WTC11 (cell line): ENCODE results near the gene CASKIN1.

ENCODE experiments used
- CTCF ChIP-seq: fragments of 200-600 bp; IDR thresholded peaks from 2 replicates; pipeline ENCODE4 v1.8.0; 2022; ENCODE audit warnings: antibody characterized with exemption
- ESRRA ChIP-seq: sonication (generic); formaldehyde crosslinking; IDR thresholded peaks from 2 replicates; pipeline ENCODE4 v1.8.1; 2022; ENCODE audit warnings: mild to moderate bottlenecking, missing genetic modification reagents, borderline replicate concordance
- FOXK1 ChIP-seq: sonication (generic); formaldehyde crosslinking; IDR thresholded peaks from 2 replicates; pipeline ENCODE4 v1.8.0; 2022; ENCODE audit warnings: mild to moderate bottlenecking, moderate library complexity, missing genetic modification reagents
- MAX ChIP-seq: sonication (generic); formaldehyde crosslinking; IDR thresholded peaks from 2 replicates; pipeline ENCODE4 v1.8.0; 2022; ENCODE audit warnings: mild to moderate bottlenecking, missing genetic modification reagents
- MYBL2 ChIP-seq: sonication (generic); formaldehyde crosslinking; IDR thresholded peaks from 2 replicates; pipeline ENCODE4 v1.8.1; 2023; ENCODE audit warnings: mild to moderate bottlenecking, moderate library complexity, missing genetic modification reagents
- SP1 ChIP-seq: sonication (generic); formaldehyde crosslinking; conservative IDR thresholded peaks from 2 replicates; pipeline ENCODE4 v1.8.1; 2022; ENCODE audit warnings: missing genetic modification reagents
- TEAD1 ChIP-seq: sonication (generic); formaldehyde crosslinking; IDR thresholded peaks from 2 replicates; pipeline ENCODE4 v1.8.0; 2022; ENCODE audit warnings: mild to moderate bottlenecking, missing genetic modification reagents

GRCh38 chr16:2199621-2200139 is 3.3 kb upstream of the CASKIN1 start:
- TF ChIP-seq ESRRA (no peak), TEAD1 (CRISPR knock-in tag) (no peak), CTCF (no peak), MYBL2 (CRISPR knock-in tag) (no peak), MAX (CRISPR knock-in tag) (no peak), FOXK1 (CRISPR knock-in tag) (no peak), SP1 (CRISPR knock-in tag) (no peak)
